ENCODE results near the gene DCDC2B.

- TF ChIP-seq CTCF (IDR thresholded peaks at IDR 0.05 in 2 of 3, conservative IDR thresholded peaks at IDR 0.05 in 1 of 3; ENCODE audit: borderline replicate concordance in 1 of 3, insufficient read depth in 1 of 3, low read depth in 2 of 3, low read length in 2 of 3) (no peak), EZH2phosphoT487 (IDR thresholded peaks at IDR 0.05; ENCODE audit: borderline replicate concordance) (no peak), YY1 (IDR thresholded peaks at IDR 0.05; ENCODE audit: extremely low read depth, insufficient replicate concordance, low read depth, low read length) (no peak)
Measured at GRCh38 chr1:32216566-32216965, 7.7 kb downstream of the DCDC2B start.

All from HCT116 (cell line).